Brain pericyte (primary cell): ENCODE measurements around the gene SUCO.
"Not testable (repeated sequence)": the region's sequence is repeated elsewhere in the genome, so short reads cannot be mapped to it uniquely, and the experiment has no call there.

Source experiments
- DNase-seq: peaks from one replicate; pipeline ENCODE4 v3.0.0-alpha.2; 2012; ENCODE audit warnings: low read depth, low spot score

The SUCO gene

GRCh38 chr1:172532700-172533512 lies at the start of gene SUCO:
SUCO (plus strand) TSS chr1:172533150; CDS start chr1:172533436, 286 bp downstream.
- peak; percentile 97 for DNase-seq

- DNase-seq, result no peak
Observed at GRCh38 chr1:172483448-172483847, 49.5 kb upstream of the SUCO start.

- no peak for DNase-seq
Observed at GRCh38 chr1:172484252-172484651, 48.7 kb upstream of the SUCO start.

- DNase-seq, result no peak
Observed at GRCh38 chr1:172485626-172486025, 47.3 kb upstream of the SUCO start.

- DNase-seq, result no peak
Observed at GRCh38 chr1:172486805-172487454, 46.0 kb upstream of the SUCO start.

- no peak for DNase-seq
Observed at GRCh38 chr1:172487550-172487949, 45.4 kb upstream of the SUCO start.

GRCh38 chr1:172488393-172488792 lies 44.6 kb upstream of the SUCO start:
- DNase-seq, result no peak

GRCh38 chr1:172489847-172490246 lies 43.1 kb upstream of the SUCO start:
- DNase-seq, result no peak

GRCh38 chr1:172492421-172492820 lies 40.5 kb upstream of the SUCO start:
- DNase-seq, result no peak

- no peak for DNase-seq
Observed at GRCh38 chr1:172494166-172494565, 38.8 kb upstream of the SUCO start.

- DNase-seq, result not testable (repeated sequence)
Observed at GRCh38 chr1:172496127-172496526, 36.8 kb upstream of the SUCO start.

GRCh38 chr1:172496678-172497077 lies 36.3 kb upstream of the SUCO start:
- DNase-seq, result no peak

GRCh38 chr1:172497230-172497629 lies 35.7 kb upstream of the SUCO start:
- no peak for DNase-seq

- DNase-seq, result no peak
Observed at GRCh38 chr1:172498857-172499256, 34.1 kb upstream of the SUCO start.

- DNase-seq, result no peak
Observed at GRCh38 chr1:172499636-172500141, 33.3 kb upstream of the SUCO start.

GRCh38 chr1:172500207-172500606 lies 32.7 kb upstream of the SUCO start:
- no peak for DNase-seq

- no peak for DNase-seq
Observed at GRCh38 chr1:172507741-172508140, 25.2 kb upstream of the SUCO start.

- DNase-seq, result no peak
Observed at GRCh38 chr1:172510479-172510878, 22.5 kb upstream of the SUCO start.

GRCh38 chr1:172512591-172512990 lies 20.4 kb upstream of the SUCO start:
- no peak for DNase-seq

- no peak for DNase-seq
Observed at GRCh38 chr1:172513479-172513878, 19.5 kb upstream of the SUCO start.

GRCh38 chr1:172514108-172514507 lies 18.8 kb upstream of the SUCO start:
- DNase-seq, result no peak

- DNase-seq, result no peak
Observed at GRCh38 chr1:172515436-172515835, 17.5 kb upstream of the SUCO start.

- DNase-seq, result no peak
Observed at GRCh38 chr1:172515927-172516326, 17.0 kb upstream of the SUCO start.
